Activated T-cell treated with anti-CD3 and anti-CD28 coated beads, Interleukin-2, amount 50 U/mL, for 4 hours (primary cell): ENCODE measurements around the gene RXFP2. TPM values are rescaled to one million over a fixed set of nuclear protein-coding genes. Genes with fewer than 3 reads are reported as not detected.

Experiments used
- ATAC-seq, 2 donors: fragments of 200-7000 bp; cut with Tn5 transposase; one replicate each; pipeline ENCODE4 v1.10.0; 2021
- DNase-seq: peaks from one replicate; pipeline ENCODE4 v3.0.0-alpha.2; 2020
- H3K27me3 Mint-ChIP-seq: one replicate; pipeline ENCODE4 v1.8.0; 2021; ENCODE audit warnings: low read depth, mixed read lengths
- H3K36me3 Mint-ChIP-seq: one replicate; pipeline ENCODE4 v1.8.0; 2022; ENCODE audit warnings: mixed read lengths; ENCODE audit not compliant: insufficient read depth
- H3K4me1 Mint-ChIP-seq: one replicate; pipeline ENCODE4 v1.8.0; 2021; ENCODE audit warnings: low read depth, mixed read lengths
- H3K4me3 Mint-ChIP-seq: one replicate; pipeline ENCODE4 v1.8.0; 2021; ENCODE audit warnings: mild to moderate bottlenecking, moderate library complexity, mixed read lengths
- H3K9me3 Mint-ChIP-seq: one replicate; pipeline ENCODE4 v1.8.0; 2021; ENCODE audit warnings: mixed read lengths
- total RNA-seq, 3 donors: library from RNA; stranded (reverse); gene quantifications; one replicate each; pipeline ENCODE4 v1.2.1, GENCODE V29; 2021

The RXFP2 gene
- total RNA-seq, 3 donors from 2014 or later = not detected

GRCh38 chr13:31749929-31750328 is 10.6 kb downstream of the RXFP2 start:
- ATAC-seq (no peak), DNase-seq (no peak)
- Mint-ChIP-seq H3K36me3 (no peaks in the 10 kb centered on the region), H3K27me3 (peaks cover 4% of the 10 kb centered on the region), H3K4me3 (no peak overlapping the region), H3K4me1 (no peaks in the 10 kb centered on the region), H3K9me3 (no peaks in the 10 kb centered on the region)

- peaks cover 4% of the 10 kb centered on the region for H3K27me3 Mint-ChIP-seq
- H3K4me3 Mint-ChIP-seq = no peak overlapping the region
- no peaks in the 10 kb centered on the region for H3K36me3 Mint-ChIP-seq
- H3K4me1 Mint-ChIP-seq = no peaks in the 10 kb centered on the region
- no peaks in the 10 kb centered on the region for H3K9me3 Mint-ChIP-seq
- no peak for DNase-seq
- ATAC-seq = no peak
These were observed 15.9 kb downstream of the RXFP2 start for GRCh38 chr13:31755211-31755610.

- no peak overlapping the region for H3K4me3 Mint-ChIP-seq
- DNase-seq (no peak), ATAC-seq (no peak)
- H3K27me3 Mint-ChIP-seq = peaks cover 1% of the 10 kb centered on the region
- no peaks in the 10 kb centered on the region for H3K36me3 Mint-ChIP-seq
- no peaks in the 10 kb centered on the region for H3K4me1 Mint-ChIP-seq
- H3K9me3 Mint-ChIP-seq = no peaks in the 10 kb centered on the region
These were observed 16.5 kb downstream of the RXFP2 start for GRCh38 chr13:31755803-31756212.

- Mint-ChIP-seq H3K36me3 (no peaks in the 10 kb centered on the region), H3K4me1 (no peaks in the 10 kb centered on the region), H3K9me3 (no peaks in the 10 kb centered on the region), H3K4me3 (no peak overlapping the region), H3K27me3 (peaks cover 1% of the 10 kb centered on the region)
- no peak for DNase-seq
- no peak for ATAC-seq
These were observed 17.0 kb downstream of the RXFP2 start for GRCh38 chr13:31756346-31756745.

GRCh38 chr13:31761951-31762350 is 22.6 kb downstream of the RXFP2 start:
- Mint-ChIP-seq H3K36me3 (no peaks in the 10 kb centered on the region), H3K4me3 (no peak overlapping the region), H3K9me3 (no peaks in the 10 kb centered on the region), H3K4me1 (no peaks in the 10 kb centered on the region), H3K27me3 (no peaks in the 10 kb centered on the region)
- ATAC-seq = no peak
- DNase-seq = no peak

- DNase-seq = no peak
- Mint-ChIP-seq H3K27me3 (no peaks in the 10 kb centered on the region), H3K4me3 (no peak overlapping the region), H3K36me3 (no peaks in the 10 kb centered on the region), H3K9me3 (no peaks in the 10 kb centered on the region), H3K4me1 (no peaks in the 10 kb centered on the region)
- no peak for ATAC-seq
These were observed 25.2 kb downstream of the RXFP2 start for GRCh38 chr13:31764556-31764955.

GRCh38 chr13:31765138-31765785 is 25.9 kb downstream of the RXFP2 start:
- ATAC-seq (no peak), DNase-seq (no peak)
- Mint-ChIP-seq H3K9me3 (no peaks in the 10 kb centered on the region), H3K4me1 (no peaks in the 10 kb centered on the region), H3K36me3 (no peaks in the 10 kb centered on the region), H3K4me3 (no peak overlapping the region), H3K27me3 (no peaks in the 10 kb centered on the region)

GRCh38 chr13:31767175-31767900 is 28.0 kb downstream of the RXFP2 start:
- Mint-ChIP-seq H3K9me3 (no peaks in the 10 kb centered on the region), H3K4me1 (no peaks in the 10 kb centered on the region)

GRCh38 chr13:31768351-31768750 is 29.0 kb downstream of the RXFP2 start:
- ATAC-seq (no peak), DNase-seq (no peak)
- Mint-ChIP-seq H3K36me3 (no peaks in the 10 kb centered on the region), H3K4me1 (peaks cover 4% of the 10 kb centered on the region), H3K4me3 (no peak overlapping the region), H3K27me3 (no peaks in the 10 kb centered on the region), H3K9me3 (no peaks in the 10 kb centered on the region)

More at GRCh38 chr13:31767175-31767900, 28.0 kb downstream of the RXFP2 start:
- H3K36me3 Mint-ChIP-seq = no peaks in the 10 kb centered on the region
- no peak for ATAC-seq
- H3K4me3 Mint-ChIP-seq = no peak overlapping the region
- DNase-seq = no peak
- H3K27me3 Mint-ChIP-seq = no peaks in the 10 kb centered on the region

GRCh38 chr13:31769575-31769974 is 30.2 kb downstream of the RXFP2 start:
- no peaks in the 10 kb centered on the region for H3K36me3 Mint-ChIP-seq
- DNase-seq (no peak), ATAC-seq (no peak)
- H3K9me3 Mint-ChIP-seq = no peaks in the 10 kb centered on the region
- H3K4me3 Mint-ChIP-seq = no peak overlapping the region
- no peaks in the 10 kb centered on the region for H3K27me3 Mint-ChIP-seq
- peaks cover 9% of the 10 kb centered on the region for H3K4me1 Mint-ChIP-seq

GRCh38 chr13:31772231-31772630 is 32.9 kb downstream of the RXFP2 start:
- Mint-ChIP-seq H3K27me3 (no peaks in the 10 kb centered on the region), H3K36me3 (no peaks in the 10 kb centered on the region), H3K4me1 (peaks cover 9% of the 10 kb centered on the region), H3K9me3 (no peaks in the 10 kb centered on the region), H3K4me3 (no peak overlapping the region)
- DNase-seq = no peak
- ATAC-seq = no peak

- H3K4me3 Mint-ChIP-seq = peak overlapping the region; percentile 58
- ATAC-seq (no peak), DNase-seq (no peak)
- no peaks in the 10 kb centered on the region for H3K9me3 Mint-ChIP-seq
- H3K36me3 Mint-ChIP-seq = no peaks in the 10 kb centered on the region
- H3K27me3 Mint-ChIP-seq = no peaks in the 10 kb centered on the region
- peaks cover 9% of the 10 kb centered on the region for H3K4me1 Mint-ChIP-seq
These were observed 34.2 kb downstream of the RXFP2 start for GRCh38 chr13:31773538-31773937.

GRCh38 chr13:31774186-31774750 is 34.9 kb downstream of the RXFP2 start:
- DNase-seq = no peak
- ATAC-seq = no peak
- Mint-ChIP-seq H3K27me3 (no peaks in the 10 kb centered on the region), H3K4me3 (no peak overlapping the region), H3K36me3 (no peaks in the 10 kb centered on the region), H3K9me3 (no peaks in the 10 kb centered on the region), H3K4me1 (peaks cover 9% of the 10 kb centered on the region)

- ATAC-seq = no peak
- Mint-ChIP-seq H3K27me3 (no peaks in the 10 kb centered on the region), H3K36me3 (no peaks in the 10 kb centered on the region), H3K4me3 (no peak overlapping the region), H3K4me1 (peaks cover 9% of the 10 kb centered on the region), H3K9me3 (no peaks in the 10 kb centered on the region)
- no peak for DNase-seq
These were observed 35.8 kb downstream of the RXFP2 start for GRCh38 chr13:31775148-31775547.

GRCh38 chr13:31775686-31776085 is 36.4 kb downstream of the RXFP2 start:
- H3K4me3 Mint-ChIP-seq = no peak overlapping the region
- no peak for ATAC-seq
- peaks cover 9% of the 10 kb centered on the region for H3K4me1 Mint-ChIP-seq
- H3K36me3 Mint-ChIP-seq = no peaks in the 10 kb centered on the region
- no peak for DNase-seq
- no peaks in the 10 kb centered on the region for H3K27me3 Mint-ChIP-seq
- no peaks in the 10 kb centered on the region for H3K9me3 Mint-ChIP-seq
